A549 (cell line): ENCODE data around the gene IVD. TPM values are rescaled to one million over a fixed set of nuclear protein-coding genes. Genes with fewer than 3 reads are reported as not detected.

Experiments
- ATAC-seq, 2 experiments: fragments of 200-7000 bp in 1 of 2; fragments of >200 bp in 1 of 2; cut with Nextera tagmentation in 1 of 2; cut with Tn5 transposase in 1 of 2; 3 replicates each; pipeline versions ENCODE4 v1.8.0 to v1.9.1; 2018 to 2020; ENCODE audit warnings: mild to moderate bottlenecking in 1 of 2, moderate library complexity in 1 of 2
- CTCF ChIA-PET: fragments of 300-600 bp; sonication (Branson Sonifier 250); formaldehyde crosslinking; extraction: SDS; loops from one replicate; lab custom pipeline; 2021; ENCODE audit warnings: antibody characterized with exemption, inconsistent platforms; lab: Yijun Ruan, JAX
- POLR2A ChIA-PET: fragments of 350-600 bp; formaldehyde crosslinking; extraction: SDS; loops from one replicate; lab custom pipeline; 2021; ENCODE audit warnings: antibody characterized with exemption, inconsistent platforms; lab: Yijun Ruan, JAX
- DNase-seq, 2 experiments: peaks; one replicate each; pipeline versions ENCODE4 v3.0.0 to v3.0.0-alpha.2; 2011 to 2016; ENCODE audit warnings: low read depth in 1 of 2, low spot score in 1 of 2
- FAIRE-seq: peaks from 2 replicates; lab custom pipeline; 2011; peaks lifted over from hg19 to GRCh38; lab: Jason Lieb, UNC
- H3K27ac ChIP-seq, 2 experiments: fragments of >200 bp; sonication (Bioruptor Twin); formaldehyde crosslinking; 3 replicates each; pipeline ENCODE4 v1.5.1; 2016 to 2017
- H3K4me1 ChIP-seq: fragments of >200 bp; sonication (Bioruptor Twin); formaldehyde crosslinking; 3 replicates; pipeline ENCODE4 v1.6.1; 2016
- H3K4me2 ChIP-seq: fragments of >200 bp; sonication (Bioruptor Twin); formaldehyde crosslinking; 3 replicates; pipeline ENCODE4 v1.6.1; 2016
- H3K4me3 ChIP-seq: fragments of >200 bp; sonication (Bioruptor Twin); formaldehyde crosslinking; 3 replicates; pipeline ENCODE4 v1.5.1; 2016
- H3K9me3 ChIP-seq: fragments of >200 bp; sonication (Bioruptor Twin); formaldehyde crosslinking; 3 replicates; pipeline ENCODE4 v1.6.1; 2016
- CHD4 ChIP-seq: fragments of 200-600 bp; sonication (generic); IDR thresholded peaks from 2 replicates; pipeline ENCODE4 v1.6.1; 2016; ENCODE audit warnings: antibody characterized with exemption, mild to moderate bottlenecking, borderline replicate concordance
- EHMT2 ChIP-seq: fragments of 200-600 bp; sonication (generic); IDR thresholded peaks from 2 replicates; pipeline ENCODE4 v1.6.1; 2016; ENCODE audit warnings: antibody characterized with exemption, low read depth, mild to moderate bottlenecking, moderate library complexity
- ESRRA ChIP-seq: fragments of 150-350 bp; IDR thresholded peaks from 2 replicates; pipeline ENCODE4 v1.6.1; 2014; ENCODE audit warnings: mild to moderate bottlenecking, low read length, borderline replicate concordance
- GATA3 ChIP-seq: IDR thresholded peaks from 2 replicates; pipeline ENCODE4 v1.6.1; 2012; ENCODE audit warnings: borderline replicate concordance
- HOXA7 ChIP-seq: fragments of 250-450 bp; sonication (Bioruptor Pico); IDR thresholded peaks from 2 replicates; pipeline ENCODE4 v1.5.0; 2020; ENCODE audit warnings: mild to moderate bottlenecking, moderate library complexity
- KDM1A ChIP-seq: fragments of 200-600 bp; sonication (generic); IDR thresholded peaks from 2 replicates; pipeline ENCODE4 v1.6.1; 2016; ENCODE audit warnings: low read depth, mild to moderate bottlenecking
- NR3C1 ChIP-seq: fragments of >200 bp; sonication (Bioruptor Twin); formaldehyde crosslinking; IDR thresholded peaks from 3 replicates; pipeline ENCODE4 v1.6.1; 2017
- POLR2A ChIP-seq: IDR thresholded peaks from 2 replicates; pipeline ENCODE4 v1.6.1; 2012; ENCODE audit warnings: mild to moderate bottlenecking, low read length
- RARB ChIP-seq: fragments of 250-450 bp; sonication (Bioruptor Pico); IDR thresholded peaks from 2 replicates; pipeline ENCODE4 v1.8.0; 2021; ENCODE audit warnings: mild to moderate bottlenecking, moderate library complexity
- RCOR1 ChIP-seq: fragments of 150-350 bp; IDR thresholded peaks from 2 replicates; pipeline ENCODE4 v1.6.1; 2014; ENCODE audit warnings: antibody characterized with exemption, low read length, low read depth
- RFX5 ChIP-seq: fragments of 450-650 bp; IDR thresholded peaks from 2 replicates; pipeline ENCODE4 v1.7.1; 2014; ENCODE audit warnings: antibody characterized with exemption, mild to moderate bottlenecking, moderate library complexity
- RNF2 ChIP-seq: fragments of 200-600 bp; sonication (generic); IDR thresholded peaks from 2 replicates; pipeline ENCODE4 v1.6.1; 2016; ENCODE audit warnings: low read depth, mild to moderate bottlenecking, antibody characterized with exemption, moderate library complexity, borderline replicate concordance
- SREBF2 ChIP-seq: fragments of 450-650 bp; IDR thresholded peaks from 2 replicates; pipeline ENCODE4 v1.6.1; 2014; ENCODE audit warnings: mild to moderate bottlenecking, moderate library complexity
- TP53 ChIP-seq: fragments of 250-450 bp; sonication (Bioruptor Pico); IDR thresholded peaks from 2 replicates; pipeline ENCODE4 v1.5.0; 2021; ENCODE audit warnings: mild to moderate bottlenecking, moderate library complexity
- ZC3H11A ChIP-seq: fragments of 450-650 bp; IDR thresholded peaks from 2 replicates; pipeline ENCODE4 v1.6.1; 2014; ENCODE audit warnings: antibody characterized with exemption, mild to moderate bottlenecking
- ZFP36 ChIP-seq: fragments of 450-650 bp; IDR thresholded peaks from 2 replicates; pipeline ENCODE4 v1.6.1; 2014; ENCODE audit warnings: borderline replicate concordance; ENCODE audit not compliant: partially characterized antibody
- WGBS: methylation state at CpG from one replicate; pipeline ENCODE4 v1.1.6; 2017; ENCODE audit errors: missing lambda C conversion rate; 5-methylcytosine and 5-hydroxymethylcytosine counted together
- polyA plus RNA-seq, 4 experiments: library from polyadenylated mRNA; depleted of rRNA in 3 of 4; stranded (reverse); fragments of >200 nt; fragmentation: RNase III in 1 of 4; extraction: RNeasy Plus Mini Kit Qiagen cat#74134 plus additional on column Dnase treatment in 1 of 4; gene quantifications; 2 replicates in 3 of 4; 3 replicates in 1 of 4; pipeline ENCODE4 v1.2.3, GENCODE V29; 2011 to 2017
- TF ChIP-seq, protein P1 (sequence below): fragments of 200-600 bp; sonication (generic); IDR thresholded peaks from 2 replicates; pipeline ENCODE4 v1.6.1; 2016; ENCODE audit warnings: antibody characterized with exemption, mild to moderate bottlenecking, moderate library complexity
- TF ChIP-seq, protein P2 (sequence below): fragments of >200 bp; sonication (Bioruptor Twin); formaldehyde crosslinking; IDR thresholded peaks from 2 replicates; pipeline ENCODE4 v1.6.1; 2016
- TF ChIP-seq, protein P3 (sequence below): fragments of 250-450 bp; sonication (Bioruptor Pico); IDR thresholded peaks from 2 replicates; pipeline ENCODE4 v1.5.0; 2020; ENCODE audit warnings: low read depth, mild to moderate bottlenecking, moderate library complexity
- TF ChIP-seq, protein P4 (sequence below): fragments of 250-450 bp; sonication (Bioruptor Pico); IDR thresholded peaks from 2 replicates; pipeline ENCODE4 v1.5.0; 2021; ENCODE audit warnings: mild to moderate bottlenecking, moderate library complexity, borderline replicate concordance
- TF ChIP-seq, protein P5 (sequence below): IDR thresholded peaks from 2 replicates; pipeline ENCODE4 v1.6.1; 2012
- TF ChIP-seq, protein P6 (sequence below): fragments of >200 bp; sonication (Bioruptor Twin); formaldehyde crosslinking; IDR thresholded peaks from 3 replicates; pipeline ENCODE4 v1.6.1; 2016
- TF ChIP-seq, protein P7 (sequence below): IDR thresholded peaks from 2 replicates; pipeline ENCODE4 v1.6.1; 2012

IVD gene
- polyA plus RNA-seq, 2 of the 4 experiments (the other 2 are of a cell fraction): 10.2 to 12.4 TPM

DNA sequence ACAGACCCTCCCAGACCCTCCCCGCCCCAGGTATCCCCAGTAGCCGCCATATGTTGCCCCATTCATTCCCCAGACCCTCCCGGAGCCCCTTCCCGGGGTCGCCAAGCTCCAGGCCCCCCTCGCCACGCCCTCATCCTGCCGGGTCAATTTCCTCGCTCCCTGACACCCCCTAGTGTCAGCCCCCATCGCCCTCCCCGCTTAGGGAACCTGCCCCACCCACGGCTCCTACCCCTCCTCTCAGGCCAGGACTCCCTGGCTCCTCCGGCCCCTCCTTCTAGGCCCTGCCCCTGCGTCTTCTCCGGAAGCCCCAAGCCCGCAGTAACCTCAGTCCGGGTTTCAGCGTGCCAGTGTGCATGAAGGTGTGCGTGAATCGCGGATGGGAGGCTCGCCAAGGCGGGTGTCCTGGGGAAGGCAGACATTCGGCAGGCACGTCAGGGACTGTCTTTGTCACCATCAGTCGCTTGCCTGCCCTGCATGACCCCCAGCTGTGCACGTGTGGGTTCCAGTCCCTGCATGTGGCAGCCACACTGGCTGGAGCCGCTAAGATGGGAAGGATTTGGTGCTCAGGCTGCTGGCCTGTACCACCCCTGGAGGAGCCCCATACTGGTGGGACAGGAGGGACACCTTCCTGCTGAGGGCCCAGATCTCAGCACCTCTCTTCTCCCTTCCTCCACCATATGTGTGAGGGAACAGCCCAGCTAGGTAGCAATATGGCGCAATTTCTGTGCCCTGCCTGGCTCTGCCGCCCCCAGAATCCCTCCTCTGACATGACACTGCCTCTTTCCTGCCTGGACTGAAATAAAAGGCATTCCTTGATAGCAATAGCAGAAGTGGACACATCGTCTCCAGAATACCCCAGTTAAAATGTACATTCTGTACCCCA lies 46.9 kb upstream of the IVD start:
- ATAC-seq: peak; percentile 12 to 48; a peak in 3 of 6 replicates
- peaks cover 6% of the 10 kb centered on the region; the same call in 1 of the 3 replicates for H3K4me1 ChIP-seq
- TF ChIP-seq ESRRA: no peak
- TF ChIP-seq, protein P1, sequence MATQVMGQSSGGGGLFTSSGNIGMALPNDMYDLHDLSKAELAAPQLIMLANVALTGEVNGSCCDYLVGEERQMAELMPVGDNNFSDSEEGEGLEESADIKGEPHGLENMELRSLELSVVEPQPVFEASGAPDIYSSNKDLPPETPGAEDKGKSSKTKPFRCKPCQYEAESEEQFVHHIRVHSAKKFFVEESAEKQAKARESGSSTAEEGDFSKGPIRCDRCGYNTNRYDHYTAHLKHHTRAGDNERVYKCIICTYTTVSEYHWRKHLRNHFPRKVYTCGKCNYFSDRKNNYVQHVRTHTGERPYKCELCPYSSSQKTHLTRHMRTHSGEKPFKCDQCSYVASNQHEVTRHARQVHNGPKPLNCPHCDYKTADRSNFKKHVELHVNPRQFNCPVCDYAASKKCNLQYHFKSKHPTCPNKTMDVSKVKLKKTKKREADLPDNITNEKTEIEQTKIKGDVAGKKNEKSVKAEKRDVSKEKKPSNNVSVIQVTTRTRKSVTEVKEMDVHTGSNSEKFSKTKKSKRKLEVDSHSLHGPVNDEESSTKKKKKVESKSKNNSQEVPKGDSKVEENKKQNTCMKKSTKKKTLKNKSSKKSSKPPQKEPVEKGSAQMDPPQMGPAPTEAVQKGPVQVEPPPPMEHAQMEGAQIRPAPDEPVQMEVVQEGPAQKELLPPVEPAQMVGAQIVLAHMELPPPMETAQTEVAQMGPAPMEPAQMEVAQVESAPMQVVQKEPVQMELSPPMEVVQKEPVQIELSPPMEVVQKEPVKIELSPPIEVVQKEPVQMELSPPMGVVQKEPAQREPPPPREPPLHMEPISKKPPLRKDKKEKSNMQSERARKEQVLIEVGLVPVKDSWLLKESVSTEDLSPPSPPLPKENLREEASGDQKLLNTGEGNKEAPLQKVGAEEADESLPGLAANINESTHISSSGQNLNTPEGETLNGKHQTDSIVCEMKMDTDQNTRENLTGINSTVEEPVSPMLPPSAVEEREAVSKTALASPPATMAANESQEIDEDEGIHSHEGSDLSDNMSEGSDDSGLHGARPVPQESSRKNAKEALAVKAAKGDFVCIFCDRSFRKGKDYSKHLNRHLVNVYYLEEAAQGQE: peak; percentile 62; the same call in 1 of the 2 replicates
- H3K9me3 ChIP-seq: no peaks in the 10 kb centered on the region
- 61% methylated on average over 10 of the region's 31 CpGs for WGBS
- no peak for DNase-seq
- ChIA-PET POLR2A (interaction anchor here (0.5 kb wide), 1 partner anchor 72 kb away, joined by 3 read pairs; no protein-coding TSS in a partner anchor), CTCF (interaction anchor here (2.4 to 4.8 kb wide), 3 partner anchors 10 to 22 kb away, joined by 10 to 43 read pairs (median 14); no protein-coding TSS in a partner anchor)
- H3K4me2 ChIP-seq: peak overlapping the region; percentile 94
- H3K4me3 ChIP-seq: peak overlapping the region; percentile 57
- peak overlapping the region in 1 of 2 experiments; percentile 73; a peak in 2 of 6 replicates for H3K27ac ChIP-seq
- FAIRE-seq: no peak

DNA sequence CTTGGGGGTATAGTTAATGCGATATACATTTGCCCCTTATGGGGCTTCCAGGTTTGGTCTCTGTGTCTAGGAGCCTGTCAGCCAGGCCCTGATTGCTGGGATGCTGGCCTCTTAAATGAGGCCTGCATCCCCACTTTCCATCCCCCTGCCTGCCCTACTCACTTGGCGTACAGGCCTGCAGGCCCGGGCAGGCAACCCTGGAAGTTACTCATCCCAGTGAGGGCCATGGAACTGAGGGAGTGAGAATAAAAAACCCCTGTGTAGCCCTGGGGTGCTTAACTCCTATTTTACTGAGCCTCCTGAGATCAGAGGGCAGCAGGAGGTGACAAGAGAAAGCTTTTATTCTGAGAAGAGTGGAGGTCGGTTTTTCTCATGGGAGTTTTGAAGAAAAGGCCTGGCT lies 45.6 kb upstream of the IVD start:
- FAIRE-seq: no peak
- ATAC-seq: no peak
- POLR2A ChIA-PET: no interaction called here

DNA sequence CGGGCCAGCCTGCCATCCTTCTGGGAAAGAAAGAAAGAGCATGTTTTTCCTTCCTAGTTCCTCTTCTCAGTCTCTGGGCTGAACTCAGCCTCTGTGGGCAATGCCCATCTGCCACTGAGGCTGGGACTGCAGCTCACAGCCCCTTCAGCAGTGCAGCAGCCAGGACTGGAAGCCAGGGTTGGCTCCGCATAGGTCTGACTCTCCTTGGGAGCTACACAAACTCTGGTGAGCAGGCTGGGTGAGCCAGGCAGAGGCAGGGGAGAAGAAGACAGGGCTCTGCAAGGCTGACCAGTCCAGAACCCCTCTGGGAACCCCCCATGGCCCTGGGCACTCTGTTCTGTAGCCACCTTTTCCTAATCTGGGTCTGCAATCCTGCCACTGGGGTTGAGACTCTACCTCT lies 44.0 kb upstream of the IVD start:
- no peaks in the 10 kb centered on the region for H3K4me1 ChIP-seq
- ATAC-seq (no peak), FAIRE-seq (no peak), DNase-seq (no peak)
- no peak overlapping the region for H3K4me2 ChIP-seq
- H3K4me3 ChIP-seq: no peak overlapping the region
- 70% methylated on average over 1 of the region's 2 CpGs for WGBS
- CTCF ChIA-PET: interaction anchor here (1.6 to 2.3 kb wide), 2 partner anchors 17 to 61 kb away, joined by 5 to 7 read pairs; no protein-coding TSS in a partner anchor
- H3K9me3 ChIP-seq: no peaks in the 10 kb centered on the region
- no peak overlapping the region for H3K27ac ChIP-seq
- POLR2A ChIA-PET: no interaction called here
- TF ChIP-seq NR3C1 (no peak), RFX5 (no peak), CHD4 (no peak), KDM1A (no peak), ZFP36 (no peak), SREBF2 (no peak), HOXA7 (CRISPR knock-in tag) (no peak), RARB (CRISPR knock-in tag) (no peak), RNF2 (no peak), EHMT2 (no peak), POLR2A (no peak)
- TF ChIP-seq, protein P2, sequence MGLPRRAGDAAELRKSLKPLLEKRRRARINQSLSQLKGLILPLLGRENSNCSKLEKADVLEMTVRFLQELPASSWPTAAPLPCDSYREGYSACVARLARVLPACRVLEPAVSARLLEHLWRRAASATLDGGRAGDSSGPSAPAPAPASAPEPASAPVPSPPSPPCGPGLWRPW: no peak
- TF ChIP-seq, protein P3, sequence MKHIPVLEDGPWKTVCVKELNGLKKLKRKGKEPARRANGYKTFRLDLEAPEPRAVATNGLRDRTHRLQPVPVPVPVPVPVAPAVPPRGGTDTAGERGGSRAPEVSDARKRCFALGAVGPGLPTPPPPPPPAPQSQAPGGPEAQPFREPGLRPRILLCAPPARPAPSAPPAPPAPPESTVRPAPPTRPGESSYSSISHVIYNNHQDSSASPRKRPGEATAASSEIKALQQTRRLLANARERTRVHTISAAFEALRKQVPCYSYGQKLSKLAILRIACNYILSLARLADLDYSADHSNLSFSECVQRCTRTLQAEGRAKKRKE: no peak
- TF ChIP-seq, protein P4, sequence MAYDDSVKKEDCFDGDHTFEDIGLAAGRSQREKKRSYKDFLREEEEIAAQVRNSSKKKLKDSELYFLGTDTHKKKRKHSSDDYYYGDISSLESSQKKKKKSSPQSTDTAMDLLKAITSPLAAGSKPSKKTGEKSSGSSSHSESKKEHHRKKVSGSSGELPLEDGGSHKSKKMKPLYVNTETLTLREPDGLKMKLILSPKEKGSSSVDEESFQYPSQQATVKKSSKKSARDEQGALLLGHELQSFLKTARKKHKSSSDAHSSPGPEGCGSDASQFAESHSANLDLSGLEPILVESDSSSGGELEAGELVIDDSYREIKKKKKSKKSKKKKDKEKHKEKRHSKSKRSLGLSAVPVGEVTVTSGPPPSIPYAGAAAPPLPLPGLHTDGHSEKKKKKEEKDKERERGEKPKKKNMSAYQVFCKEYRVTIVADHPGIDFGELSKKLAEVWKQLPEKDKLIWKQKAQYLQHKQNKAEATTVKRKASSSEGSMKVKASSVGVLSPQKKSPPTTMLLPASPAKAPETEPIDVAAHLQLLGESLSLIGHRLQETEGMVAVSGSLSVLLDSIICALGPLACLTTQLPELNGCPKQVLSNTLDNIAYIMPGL (CRISPR knock-in tag): no peak

More for the DNA sequence above, 45.6 kb upstream of the IVD start:
- CTCF ChIA-PET: interaction anchor here (1.0 to 2.3 kb wide), 3 partner anchors 9 to 23 kb away, joined by 3 to 7 read pairs (median 6); no protein-coding TSS in a partner anchor
- TF ChIP-seq TP53 (CRISPR knock-in tag) (no peak), NR3C1 (no peak), RCOR1 (no peak), GATA3 (no peak), ZC3H11A (no peak)
- TF ChIP-seq, protein P5, sequence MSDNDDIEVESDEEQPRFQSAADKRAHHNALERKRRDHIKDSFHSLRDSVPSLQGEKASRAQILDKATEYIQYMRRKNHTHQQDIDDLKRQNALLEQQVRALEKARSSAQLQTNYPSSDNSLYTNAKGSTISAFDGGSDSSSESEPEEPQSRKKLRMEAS: no peak
- TF ChIP-seq, protein P6, sequence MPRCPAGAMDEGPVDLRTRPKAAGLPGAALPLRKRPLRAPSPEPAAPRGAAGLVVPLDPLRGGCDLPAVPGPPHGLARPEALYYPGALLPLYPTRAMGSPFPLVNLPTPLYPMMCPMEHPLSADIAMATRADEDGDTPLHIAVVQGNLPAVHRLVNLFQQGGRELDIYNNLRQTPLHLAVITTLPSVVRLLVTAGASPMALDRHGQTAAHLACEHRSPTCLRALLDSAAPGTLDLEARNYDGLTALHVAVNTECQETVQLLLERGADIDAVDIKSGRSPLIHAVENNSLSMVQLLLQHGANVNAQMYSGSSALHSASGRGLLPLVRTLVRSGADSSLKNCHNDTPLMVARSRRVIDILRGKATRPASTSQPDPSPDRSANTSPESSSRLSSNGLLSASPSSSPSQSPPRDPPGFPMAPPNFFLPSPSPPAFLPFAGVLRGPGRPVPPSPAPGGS: no peak
- TF ChIP-seq, protein P7, sequence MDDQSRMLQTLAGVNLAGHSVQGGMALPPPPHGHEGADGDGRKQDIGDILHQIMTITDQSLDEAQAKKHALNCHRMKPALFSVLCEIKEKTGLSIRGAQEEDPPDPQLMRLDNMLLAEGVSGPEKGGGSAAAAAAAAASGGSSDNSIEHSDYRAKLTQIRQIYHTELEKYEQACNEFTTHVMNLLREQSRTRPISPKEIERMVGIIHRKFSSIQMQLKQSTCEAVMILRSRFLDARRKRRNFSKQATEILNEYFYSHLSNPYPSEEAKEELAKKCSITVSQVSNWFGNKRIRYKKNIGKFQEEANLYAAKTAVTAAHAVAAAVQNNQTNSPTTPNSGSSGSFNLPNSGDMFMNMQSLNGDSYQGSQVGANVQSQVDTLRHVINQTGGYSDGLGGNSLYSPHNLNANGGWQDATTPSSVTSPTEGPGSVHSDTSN: no peak
- Histone ChIP-seq H3K27ac (no peak overlapping the region), H3K9me3 (no peaks in the 10 kb centered on the region), H3K4me2 (no peak overlapping the region), H3K4me1 (no peaks in the 10 kb centered on the region), H3K4me3 (no peak overlapping the region)
- 58% methylated on average over 4 of the region's 4 CpGs for WGBS
- no peak for DNase-seq
